Activated gamma-delta T cell treated with Interleukin-2 at 50 U/mL for 16 hours (primary cell): ENCODE results near the gene KDM4B.
"Not testable (repeated sequence)": the region's sequence is repeated elsewhere in the genome, so short reads cannot be mapped to it uniquely, and the experiment has no call there.

Experiments
- DNase-seq: peaks from one replicate; pipeline ENCODE4 v3.0.0-alpha.2; 2020

KDM4B gene

GRCh38 chr19:4969292-4969771 is 419 bp downstream of the KDM4B start:
- no peak for DNase-seq

- no peak for DNase-seq
These were observed 1.0 kb downstream of the KDM4B start for GRCh38 chr19:4969772-4970531.

- DNase-seq, result no peak
These were observed 1.9 kb downstream of the KDM4B start for GRCh38 chr19:4970558-4971423.

- DNase-seq, result no peak
These were observed 2.5 kb downstream of the KDM4B start for GRCh38 chr19:4971424-4971793.

GRCh38 chr19:4971816-4972495 is 3.0 kb downstream of the KDM4B start:
- DNase-seq, result no peak

GRCh38 chr19:4972509-4973230 is 3.8 kb downstream of the KDM4B start:
- no peak for DNase-seq

GRCh38 chr19:4974880-4975469 is 6.1 kb downstream of the KDM4B start:
- no peak for DNase-seq

- DNase-seq, result not testable (repeated sequence)
These were observed 6.7 kb downstream of the KDM4B start for GRCh38 chr19:4975601-4976000.

- DNase-seq, result no peak
These were observed 7.7 kb downstream of the KDM4B start for GRCh38 chr19:4976401-4977298.

GRCh38 chr19:4977299-4978174 is 8.6 kb downstream of the KDM4B start:
- DNase-seq, result no peak

GRCh38 chr19:4979211-4979807 is 10.4 kb downstream of the KDM4B start:
- DNase-seq, result no peak

- DNase-seq, result no peak
These were observed 11.2 kb downstream of the KDM4B start for GRCh38 chr19:4980067-4980466.

- no peak for DNase-seq
These were observed 12.1 kb downstream of the KDM4B start for GRCh38 chr19:4980838-4981680.

- DNase-seq, result no peak
These were observed 12.7 kb downstream of the KDM4B start for GRCh38 chr19:4981681-4981958.

GRCh38 chr19:4983346-4984105 is 14.6 kb downstream of the KDM4B start:
- DNase-seq, result no peak

- no peak for DNase-seq
These were observed 15.1 kb downstream of the KDM4B start for GRCh38 chr19:4984106-4984380.

- no peak for DNase-seq
These were observed 15.6 kb downstream of the KDM4B start for GRCh38 chr19:4984438-4984990.

GRCh38 chr19:4985551-4985991 is 16.7 kb downstream of the KDM4B start:
- DNase-seq, result no peak
